ENCODE data around the gene TRIM15.
"Not testable (repeated sequence)": the region's sequence is repeated elsewhere in the genome, so short reads cannot be mapped to it uniquely, and the experiment has no call there.

Gene TRIM15

DNA sequence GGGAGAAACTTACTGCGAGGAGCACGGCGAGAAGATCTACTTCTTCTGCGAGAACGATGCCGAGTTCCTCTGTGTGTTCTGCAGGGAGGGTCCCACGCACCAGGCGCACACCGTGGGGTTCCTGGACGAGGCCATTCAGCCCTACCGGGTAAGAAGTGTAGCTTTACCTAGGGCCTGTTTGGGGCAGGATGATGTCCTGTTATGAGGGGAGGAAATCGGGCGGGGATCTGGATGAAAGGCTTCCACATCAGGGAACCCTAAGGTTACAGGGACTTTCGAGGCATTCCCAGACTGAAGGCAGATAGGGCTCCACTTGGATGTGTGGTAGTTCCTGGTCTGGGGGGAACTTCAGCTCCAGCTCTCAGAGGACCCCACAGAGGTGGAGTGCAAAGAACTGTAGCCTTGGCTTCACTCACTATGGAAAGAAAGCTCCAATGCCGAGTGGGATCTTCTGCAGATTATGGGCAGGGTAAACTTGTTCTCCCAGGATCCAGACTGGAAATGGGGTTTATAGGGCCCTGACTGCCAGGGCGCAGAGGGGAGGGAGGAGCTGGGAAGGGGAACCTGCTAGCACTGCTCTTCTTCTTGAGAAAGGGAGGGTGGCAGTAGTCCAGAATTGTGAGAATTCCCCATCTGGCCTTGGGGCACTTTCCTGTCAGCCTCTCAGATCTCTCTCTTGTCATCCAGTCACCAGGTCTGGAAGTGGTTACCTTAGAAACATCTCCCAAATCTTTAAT is 740 bp downstream of the TRIM15 start:
- no peak overlapping the region for H3K4me3 ChIP-seq (ENCODE audit: low read depth, low read length)
- TF ChIP-seq, protein P1, sequence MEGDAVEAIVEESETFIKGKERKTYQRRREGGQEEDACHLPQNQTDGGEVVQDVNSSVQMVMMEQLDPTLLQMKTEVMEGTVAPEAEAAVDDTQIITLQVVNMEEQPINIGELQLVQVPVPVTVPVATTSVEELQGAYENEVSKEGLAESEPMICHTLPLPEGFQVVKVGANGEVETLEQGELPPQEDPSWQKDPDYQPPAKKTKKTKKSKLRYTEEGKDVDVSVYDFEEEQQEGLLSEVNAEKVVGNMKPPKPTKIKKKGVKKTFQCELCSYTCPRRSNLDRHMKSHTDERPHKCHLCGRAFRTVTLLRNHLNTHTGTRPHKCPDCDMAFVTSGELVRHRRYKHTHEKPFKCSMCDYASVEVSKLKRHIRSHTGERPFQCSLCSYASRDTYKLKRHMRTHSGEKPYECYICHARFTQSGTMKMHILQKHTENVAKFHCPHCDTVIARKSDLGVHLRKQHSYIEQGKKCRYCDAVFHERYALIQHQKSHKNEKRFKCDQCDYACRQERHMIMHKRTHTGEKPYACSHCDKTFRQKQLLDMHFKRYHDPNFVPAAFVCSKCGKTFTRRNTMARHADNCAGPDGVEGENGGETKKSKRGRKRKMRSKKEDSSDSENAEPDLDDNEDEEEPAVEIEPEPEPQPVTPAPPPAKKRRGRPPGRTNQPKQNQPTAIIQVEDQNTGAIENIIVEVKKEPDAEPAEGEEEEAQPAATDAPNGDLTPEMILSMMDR (IDR thresholded peaks at IDR 0.05; ENCODE audit: control insufficient read depth, extremely low read depth, insufficient read depth): no peak
- no peak for DNase-seq (ENCODE audit: low read depth)

DNA sequence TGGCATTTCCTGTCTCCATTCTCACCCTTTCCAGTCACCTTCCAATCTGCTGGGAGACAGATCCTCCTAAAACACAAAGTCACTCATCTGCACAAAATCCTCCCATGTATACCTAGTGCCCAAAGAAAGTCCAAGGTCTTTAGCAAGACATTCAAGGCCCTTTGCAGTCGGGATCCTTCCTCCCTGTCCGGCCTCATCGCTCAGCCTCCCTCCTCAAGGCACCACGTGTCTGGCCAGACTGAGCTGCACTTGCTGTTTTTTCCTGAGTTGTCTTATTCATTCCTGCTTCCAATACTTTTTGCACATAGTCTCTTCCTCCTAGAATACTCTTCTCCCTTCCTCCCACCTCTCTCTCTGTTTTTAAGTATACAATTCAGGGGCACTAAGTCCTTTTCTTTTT is 1.4 kb downstream of the TRIM15 start:
- TF ChIP-seq, protein P1 (IDR thresholded peaks at IDR 0.05; ENCODE audit: control insufficient read depth, extremely low read depth, insufficient read depth): no peak
- no peak overlapping the region for H3K4me3 ChIP-seq (ENCODE audit: low read depth, low read length)
- DNase-seq (ENCODE audit: low read depth): no peak

DNA sequence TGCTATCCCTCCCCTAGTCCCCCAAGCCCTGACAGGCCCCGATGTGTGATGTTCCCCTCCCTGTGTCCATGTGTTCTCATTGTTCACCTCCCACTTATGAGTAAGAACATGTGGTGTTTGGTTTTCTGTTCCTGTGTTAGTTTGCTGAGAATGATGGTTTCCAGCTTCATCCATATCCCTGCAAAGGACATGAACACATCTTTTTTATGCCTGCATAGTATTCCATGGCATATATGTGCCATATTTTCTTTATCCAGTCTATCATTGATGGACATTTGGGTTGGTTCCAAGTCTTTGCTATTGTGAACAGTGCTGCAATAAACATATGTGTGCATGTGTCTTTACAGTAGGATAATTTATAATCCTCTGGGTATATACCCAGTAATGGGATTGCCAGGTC is 1.9 kb downstream of the TRIM15 start:
- DNase-seq (ENCODE audit: low read depth); H3K4me3 ChIP-seq (ENCODE audit: low read depth, low read length): not testable (repeated sequence)

DNA sequence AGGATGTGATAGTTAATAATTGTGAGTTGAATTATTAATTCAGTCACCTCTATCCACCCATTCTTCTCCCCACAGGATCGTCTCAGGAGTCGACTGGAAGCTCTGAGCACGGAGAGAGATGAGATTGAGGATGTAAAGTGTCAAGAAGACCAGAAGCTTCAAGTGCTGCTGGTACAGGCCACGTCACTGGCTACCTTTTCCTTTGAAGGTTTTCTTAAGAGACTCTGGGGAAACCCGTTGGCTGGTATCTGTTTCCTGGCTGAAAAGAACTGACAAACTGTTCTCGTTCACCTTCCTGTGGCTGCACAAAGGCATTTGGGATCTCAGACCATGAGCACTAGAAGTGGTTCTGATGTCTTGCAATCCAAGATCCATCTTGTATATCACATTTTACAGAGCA is 3.8 kb downstream of the TRIM15 start:
- TF ChIP-seq, protein P1 (IDR thresholded peaks at IDR 0.05; ENCODE audit: control insufficient read depth, extremely low read depth, insufficient read depth): no peak
- DNase-seq (ENCODE audit: low read depth): no peak
- no peak overlapping the region for H3K4me3 ChIP-seq (ENCODE audit: low read depth, low read length)

DNA sequence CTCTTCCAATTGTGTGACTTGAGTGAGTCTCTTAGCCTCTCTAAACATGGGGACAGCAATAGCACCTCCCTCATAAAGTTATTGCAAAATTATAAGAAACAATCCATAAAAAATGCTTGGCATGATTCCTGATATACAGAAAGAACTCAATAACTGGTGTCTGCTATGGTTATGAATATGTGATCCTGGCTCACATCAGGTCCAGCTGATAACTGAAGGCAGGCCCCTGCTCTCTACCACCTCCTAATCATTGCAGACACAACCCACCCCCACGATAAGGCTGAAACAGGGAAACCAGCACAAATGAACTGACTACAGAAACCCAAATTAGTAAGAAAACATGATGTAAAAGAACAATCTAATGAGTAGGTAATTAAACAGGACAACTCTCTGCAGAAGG is 5.4 kb downstream of the TRIM15 start:
- TF ChIP-seq, protein P1 (IDR thresholded peaks at IDR 0.05; ENCODE audit: control insufficient read depth, extremely low read depth, insufficient read depth): no peak
- DNase-seq (ENCODE audit: low read depth): no peak
- H3K4me3 ChIP-seq (ENCODE audit: low read depth, low read length): no peak overlapping the region

DNA sequence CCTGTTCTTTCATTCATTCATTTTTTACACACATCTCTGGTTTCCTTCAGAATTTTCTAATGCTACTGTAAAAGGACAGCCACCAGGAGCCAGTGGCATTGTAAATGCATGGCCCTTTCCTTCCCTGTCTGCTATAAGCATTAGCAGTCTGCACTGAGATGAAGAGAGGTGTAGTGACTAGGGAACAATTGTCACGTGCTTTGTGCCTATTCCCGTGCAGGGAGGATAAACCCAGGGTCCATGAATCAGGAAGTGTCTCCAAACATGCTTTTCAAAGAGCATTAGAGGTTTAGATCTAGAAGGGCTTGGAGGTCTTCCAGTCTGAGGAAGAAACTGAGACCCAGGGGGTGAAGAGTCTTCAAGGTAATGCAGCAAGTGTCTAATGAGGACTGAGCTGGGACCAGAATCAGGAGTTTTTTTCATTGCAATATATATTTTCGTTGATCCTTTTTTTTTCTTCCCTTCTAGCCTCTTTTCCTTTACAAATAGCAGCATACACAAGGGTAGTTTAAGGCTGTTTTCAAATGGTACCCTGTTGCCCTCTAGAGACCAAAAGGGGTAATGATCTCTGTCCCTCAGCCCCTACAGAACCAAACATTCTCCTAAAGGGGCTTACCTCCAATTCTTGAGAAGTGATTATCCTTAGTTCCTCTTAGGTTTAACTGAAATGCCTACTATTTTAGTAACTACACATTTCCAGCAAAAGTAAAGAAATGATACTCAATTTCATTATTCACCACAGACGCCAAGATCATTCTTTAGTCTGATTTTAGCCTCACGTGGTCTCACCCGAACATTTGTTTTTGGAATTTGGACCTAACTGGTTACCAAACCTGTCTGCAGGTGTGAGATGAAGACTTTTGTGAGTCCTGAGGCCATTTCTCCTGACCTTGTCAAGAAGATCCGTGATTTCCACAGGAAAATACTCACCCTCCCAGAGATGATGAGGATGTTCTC is 6.6 kb downstream of the TRIM15 start:
- TF ChIP-seq, protein P1 (IDR thresholded peaks at IDR 0.05; ENCODE audit: control insufficient read depth, extremely low read depth, insufficient read depth): peak; percentile 81
- H3K4me3 ChIP-seq (ENCODE audit: low read depth, low read length): no peak overlapping the region
- peak; percentile 7 for DNase-seq (ENCODE audit: low read depth)

DNA sequence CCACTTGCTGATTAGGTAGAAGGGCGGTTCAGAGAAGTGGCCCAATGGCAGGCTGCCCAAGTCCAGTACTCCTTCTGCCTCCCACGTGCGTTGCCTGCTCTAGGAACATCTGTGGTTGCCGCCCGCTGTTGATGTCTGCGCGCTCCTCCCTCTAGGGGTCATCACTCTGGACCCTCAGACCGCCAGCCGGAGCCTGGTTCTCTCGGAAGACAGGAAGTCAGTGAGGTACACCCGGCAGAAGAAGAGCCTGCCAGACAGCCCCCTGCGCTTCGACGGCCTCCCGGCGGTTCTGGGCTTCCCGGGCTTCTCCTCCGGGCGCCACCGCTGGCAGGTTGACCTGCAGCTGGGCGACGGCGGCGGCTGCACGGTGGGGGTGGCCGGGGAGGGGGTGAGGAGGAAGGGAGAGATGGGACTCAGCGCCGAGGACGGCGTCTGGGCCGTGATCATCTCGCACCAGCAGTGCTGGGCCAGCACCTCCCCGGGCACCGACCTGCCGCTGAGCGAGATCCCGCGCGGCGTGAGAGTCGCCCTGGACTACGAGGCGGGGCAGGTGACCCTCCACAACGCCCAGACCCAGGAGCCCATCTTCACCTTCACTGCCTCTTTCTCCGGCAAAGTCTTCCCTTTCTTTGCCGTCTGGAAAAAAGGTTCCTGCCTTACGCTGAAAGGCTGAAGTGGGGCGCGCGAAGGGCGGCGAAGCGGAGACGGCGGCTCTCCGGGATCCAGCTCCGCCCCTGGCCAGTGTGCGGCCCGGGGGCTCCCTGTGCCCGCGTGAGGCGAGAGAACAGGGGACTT is 8.5 kb downstream of the TRIM15 start:
- no peak for DNase-seq (ENCODE audit: low read depth)
- H3K4me3 ChIP-seq (ENCODE audit: low read depth, low read length): no peak overlapping the region
- TF ChIP-seq, protein P1 (IDR thresholded peaks at IDR 0.05; ENCODE audit: control insufficient read depth, extremely low read depth, insufficient read depth): no peak

All from LNCaP clone FGC (cell line).